SK-N-SH (cell line): ENCODE results near the gene SLC36A4. TPM values are rescaled to one million over a fixed set of nuclear protein-coding genes. Genes with fewer than 3 reads are reported as not detected.

ENCODE experiments used
- CTCF ChIA-PET: fragments of 300-600, 350-600 bp; formaldehyde crosslinking; extraction: SDS; loops from one replicate; lab custom pipeline; 2021; lab: Yijun Ruan, JAX
- POLR2A ChIA-PET: fragments of 350-600 bp; sonication (Branson Sonifier 250); formaldehyde crosslinking; extraction: SDS; loops from one replicate; lab custom pipeline; 2020; ENCODE audit warnings: antibody characterized with exemption, inconsistent platforms; lab: Yijun Ruan, JAX
- DNase-seq: peaks from one replicate; pipeline ENCODE4 v3.0.0; 2012
- H2AFZ ChIP-seq: fragments of 200-600 bp; sonication (generic); 2 replicates; pipeline ENCODE4 v1.8.1; 2016; ENCODE audit warnings: antibody characterized with exemption, mild to moderate bottlenecking, low read depth
- H3F3A ChIP-seq: fragments of 200-600 bp; sonication (generic); replicated peaks from 2 replicates; pipeline ENCODE3; 2016; ENCODE audit warnings: antibody characterized with exemption, mild to moderate bottlenecking; ENCODE audit not compliant: insufficient read depth
- H3K27ac ChIP-seq, 2 experiments: fragments of 200-500 bp in 1 of 2; fragments of 200-600 bp in 1 of 2; sonication (Bioruptor generic) in 1 of 2; sonication (generic), shearing (Covaris generic) in 1 of 2; 2 replicates each; pipeline versions ENCODE4 v1.5.1 to v1.6.1; 2014 to 2016; ENCODE audit warnings: low read depth in 2 of 2, inconsistent platforms in 1 of 2, low read length in 1 of 2, mild to moderate bottlenecking in 1 of 2, mixed read lengths in 1 of 2
- H3K27me3 ChIP-seq: fragments of 200-600 bp; sonication (generic), shearing (Covaris generic); 2 replicates; pipeline ENCODE4 v1.6.1; 2016; ENCODE audit warnings: mixed run types; ENCODE audit not compliant: insufficient read depth
- H3K36me3 ChIP-seq, 2 experiments: fragments of 200-500 bp in 1 of 2; fragments of 200-600 bp in 1 of 2; sonication (Bioruptor generic) in 1 of 2; sonication (generic) in 1 of 2; replicated peaks in 1 of 2; 2 replicates each; pipeline versions ENCODE3 to v1.5.1; 2014 to 2016; ENCODE audit warnings: low read length in 1 of 2, mild to moderate bottlenecking in 1 of 2; ENCODE audit not compliant: insufficient read depth in 2 of 2, control insufficient read depth in 1 of 2
- H3K4me1 ChIP-seq, 2 experiments: fragments of 200-500 bp in 1 of 2; fragments of 200-600 bp in 1 of 2; sonication (Bioruptor generic) in 1 of 2; sonication (generic), shearing (Covaris generic) in 1 of 2; 2 replicates each; pipeline versions ENCODE4 v1.5.1 to v1.6.1; 2014 to 2016; ENCODE audit warnings: low read depth in 1 of 2, low read length in 1 of 2, mixed run types in 1 of 2; ENCODE audit not compliant: insufficient read depth in 2 of 2, control insufficient read depth in 1 of 2
- H3K4me2 ChIP-seq: fragments of 200-600 bp; sonication (generic), shearing (Covaris generic); 2 replicates; pipeline ENCODE4 v1.6.1; 2017; ENCODE audit warnings: mixed run types
- H3K4me3 ChIP-seq, 2 experiments: fragments of 200-500 bp in 1 of 2; fragments of 200-600 bp in 1 of 2; sonication (Bioruptor generic) in 1 of 2; sonication (generic), shearing (Covaris generic) in 1 of 2; 2 replicates each; pipeline versions ENCODE4 v1.5.1 to v1.8.1; 2014 to 2016; ENCODE audit warnings: low read depth in 2 of 2, inconsistent platforms in 1 of 2, low read length in 1 of 2, mild to moderate bottlenecking in 1 of 2, mixed read lengths in 1 of 2, moderate library complexity in 1 of 2
- H3K79me2 ChIP-seq: fragments of 200-600 bp; sonication (generic); 2 replicates; pipeline ENCODE4 v1.8.1; 2017; ENCODE audit warnings: mild to moderate bottlenecking; ENCODE audit not compliant: insufficient read depth
- H3K9ac ChIP-seq: fragments of 200-600 bp; sonication (generic); 2 replicates; pipeline ENCODE4 v1.6.1; 2017; ENCODE audit warnings: mixed run types
- H3K9me2 ChIP-seq: fragments of 200-600 bp; sonication (generic); 2 replicates; pipeline ENCODE4 v1.6.1; 2017; ENCODE audit warnings: mixed run types
- H3K9me3 ChIP-seq: fragments of 200-600 bp; sonication (generic); 2 replicates; pipeline ENCODE4 v1.6.1; 2017; ENCODE audit warnings: mixed run types, mild to moderate bottlenecking, moderate library complexity
- H4K20me1 ChIP-seq: fragments of 200-600 bp; sonication (generic); 2 replicates; pipeline ENCODE4 v1.6.1; 2017; ENCODE audit warnings: mild to moderate bottlenecking, mixed run types; ENCODE audit not compliant: insufficient read depth
- ELF1 ChIP-seq: IDR thresholded peaks from 2 replicates; pipeline ENCODE4 v1.4.0; 2012
- EP300 ChIP-seq, 2 experiments: IDR thresholded peaks; 2 replicates each; pipeline versions ENCODE4 v1.4.0 to v1.6.1; 2012; ENCODE audit warnings: borderline replicate concordance in 1 of 2, low read depth in 1 of 2, low read length in 1 of 2
- FOSL2 ChIP-seq: IDR thresholded peaks from 2 replicates; pipeline ENCODE4 v1.4.0; 2012; ENCODE audit warnings: low read depth, mild to moderate bottlenecking, moderate library complexity, borderline replicate concordance
- JUND ChIP-seq: IDR thresholded peaks from 2 replicates; pipeline ENCODE4 v1.4.0; 2012
- MAX ChIP-seq: IDR thresholded peaks from 2 replicates; pipeline ENCODE4 v1.4.0; 2012; ENCODE audit warnings: low read depth
- MXI1 ChIP-seq: IDR thresholded peaks from 2 replicates; pipeline ENCODE4 v1.6.1; 2012; ENCODE audit warnings: mild to moderate bottlenecking, low read depth, low read length, improper control_type of control experiment
- NFIC ChIP-seq: IDR thresholded peaks from 2 replicates; pipeline ENCODE4 v1.4.0; 2012; ENCODE audit warnings: borderline replicate concordance
- POLR2AphosphoS5 ChIP-seq: IDR thresholded peaks from 2 replicates; pipeline ENCODE4 v1.6.1; 2012; ENCODE audit warnings: low read depth, low read length
- RAD21 ChIP-seq: IDR thresholded peaks from 2 replicates; pipeline ENCODE4 v1.6.1; 2012; ENCODE audit warnings: mild to moderate bottlenecking, low read length
- RCOR1 ChIP-seq: fragments of 150-350 bp; IDR thresholded peaks from 2 replicates; pipeline ENCODE4 v1.6.1; 2017; ENCODE audit warnings: antibody characterized with exemption, low read length
- REST ChIP-seq: IDR thresholded peaks from 2 replicates; pipeline ENCODE4 v1.6.1; 2012; ENCODE audit warnings: mild to moderate bottlenecking, low read depth, low read length, moderate library complexity
- RFX5 ChIP-seq: IDR thresholded peaks from 2 replicates; pipeline ENCODE4 v1.6.1; 2012; ENCODE audit warnings: mild to moderate bottlenecking, improper control_type of control experiment, low read length
- RXRA ChIP-seq: IDR thresholded peaks from 2 replicates; pipeline ENCODE4 v1.4.0; 2012; ENCODE audit warnings: low read depth, mild to moderate bottlenecking, borderline replicate concordance
- SIN3A ChIP-seq: IDR thresholded peaks from 2 replicates; pipeline ENCODE4 v1.6.1; 2012; ENCODE audit warnings: low read depth, mild to moderate bottlenecking, low read length, moderate library complexity, borderline replicate concordance
- SMC3 ChIP-seq: IDR thresholded peaks from 2 replicates; pipeline ENCODE4 v1.6.1; 2012; ENCODE audit warnings: low read depth, low read length, improper control_type of control experiment
- TAF1 ChIP-seq: IDR thresholded peaks from 2 replicates; pipeline ENCODE4 v1.6.1; 2012; ENCODE audit warnings: low read depth, mild to moderate bottlenecking, low read length, moderate library complexity, borderline replicate concordance
- TCF12 ChIP-seq: IDR thresholded peaks from 2 replicates; pipeline ENCODE4 v1.4.0; 2012
- USF1 ChIP-seq: IDR thresholded peaks from 2 replicates; pipeline ENCODE4 v1.4.0; 2012; ENCODE audit warnings: low read depth, borderline replicate concordance
- YY1 ChIP-seq: IDR thresholded peaks from 2 replicates; pipeline ENCODE4 v1.4.0; 2012; ENCODE audit warnings: low read depth, mild to moderate bottlenecking
- ZBTB33 ChIP-seq: IDR thresholded peaks from 2 replicates; pipeline ENCODE4 v1.4.0; 2012; ENCODE audit warnings: low read depth, borderline replicate concordance
- polyA plus RNA-seq, 3 experiments: library from polyadenylated mRNA; depleted of rRNA; stranded (reverse); fragments of >200 nt; gene quantifications; 2 replicates each; pipeline ENCODE4 v1.2.3, GENCODE V29; 2012

SLC36A4 gene
- polyA plus RNA-seq, 1 of the 3 experiments (the other 2 are of a cell fraction) = 9.7 TPM

- CTCF ChIA-PET = interaction anchor here (0.6 to 2.0 kb wide), 2 partner anchors 12 to 224 kb away, joined by 3 to 7 read pairs; no protein-coding TSS in a partner anchor
- no peak overlapping the region for H2AFZ ChIP-seq
These were observed 31.6 kb downstream of the SLC36A4 start for GRCh38 chr11:93166194-93166593.

More at GRCh38 chr11:93166194-93166593, 31.6 kb downstream of the SLC36A4 start:
- POLR2A ChIA-PET = no interaction called here
- DNase-seq = no peak
- H3K4me2 ChIP-seq = no peak overlapping the region
- H4K20me1 ChIP-seq = no peaks in the 10 kb centered on the region
- no peaks in the 10 kb centered on the region for H3K9me3 ChIP-seq
- H3K4me3 ChIP-seq = no peak overlapping the region
- H3K27me3 ChIP-seq = no peaks in the 10 kb centered on the region
- H3K4me1 ChIP-seq = no peaks in the 10 kb centered on the region; a peak in 1 of 4 replicates
- no peak overlapping the region for H3K9ac ChIP-seq
- H3F3A ChIP-seq = no peaks in the 10 kb centered on the region
- no peaks in the 10 kb centered on the region for H3K9me2 ChIP-seq
- H3K79me2 ChIP-seq = no peaks in the 10 kb centered on the region
- TF ChIP-seq EP300 (IDR thresholded peaks at IDR 0.05; ENCODE audit: borderline replicate concordance in 1 of 2, low read depth in 1 of 2, low read length in 1 of 2) = no peak
- no peak for TF ChIP-seq USF1
- TF ChIP-seq REST = no peak
- TF ChIP-seq MXI1 = no peak
- no peak for TF ChIP-seq YY1
- TF ChIP-seq ELF1 = no peak
- TF ChIP-seq TCF12 = no peak
- no peak for TF ChIP-seq SIN3A
- no peak for TF ChIP-seq ZBTB33
- TF ChIP-seq RAD21 = no peak
- TF ChIP-seq NFIC = no peak
- no peak for TF ChIP-seq RXRA
- TF ChIP-seq RFX5 = no peak
- no peak for TF ChIP-seq TAF1
- no peak for TF ChIP-seq POLR2AphosphoS5
- TF ChIP-seq SMC3 = no peak
- no peak for TF ChIP-seq MAX
- no peak for TF ChIP-seq JUND
- no peak for TF ChIP-seq RCOR1
- no peak for TF ChIP-seq FOSL2
- H3K27ac ChIP-seq = no peak overlapping the region
- peaks cover 52 to 58% of the 10 kb centered on the region in 2 experiments for H3K36me3 ChIP-seq
